H1 (cell line): ENCODE measurements around the gene KCNMB2. TPM values are rescaled to one million over a fixed set of nuclear protein-coding genes. Genes with fewer than 3 reads are reported as not detected.

Experiments
- CTCF ChIA-PET: fragments of 300-600 bp; sonication (Branson Sonifier 250); formaldehyde crosslinking; loops from one replicate; lab custom pipeline; 2021; ENCODE audit not compliant: partially characterized antibody; lab: Charles Lee
- POLR2A ChIA-PET: fragments of 300-600 bp; sonication (Branson Sonifier 250); formaldehyde crosslinking; loops from one replicate; lab custom pipeline; 2021; ENCODE audit warnings: inconsistent platforms; ENCODE audit not compliant: partially characterized antibody; lab: Charles Lee
- DNase-seq, 2 experiments: peaks; one replicate each; pipeline versions ENCODE4 v3.0.0 to v3.0.0-alpha.2; 2010 to 2022; ENCODE audit warnings: low spot score in 2 of 2, low read depth in 1 of 2, mixed read lengths in 1 of 2
- FAIRE-seq: peaks from 2 replicates; lab custom pipeline; 2011; peaks lifted over from hg19 to GRCh38; lab: Jason Lieb, UNC
- H2AFZ ChIP-seq: 2 replicates; pipeline ENCODE4 v1.8.1; 2012; ENCODE audit warnings: low read length, inconsistent platforms
- H2AK5ac ChIP-seq: 2 replicates; pipeline ENCODE4 v1.6.1; 2013; ENCODE audit warnings: low read depth, low read length
- H2BK120ac ChIP-seq: replicated peaks from 2 replicates; pipeline ENCODE3; 2013; ENCODE audit warnings: low read depth, low read length, inconsistent platforms
- H2BK12ac ChIP-seq: 2 replicates; pipeline ENCODE4 v1.6.1; 2013; ENCODE audit warnings: low read depth, low read length
- H2BK15ac ChIP-seq: 2 replicates; pipeline ENCODE4 v1.6.1; 2013; ENCODE audit warnings: low read length
- H2BK20ac ChIP-seq: 2 replicates; pipeline ENCODE4 v1.6.1; 2013; ENCODE audit warnings: low read length
- H2BK5ac ChIP-seq: 2 replicates; pipeline ENCODE4 v1.6.1; 2013; ENCODE audit warnings: low read depth, low read length
- H3K14ac ChIP-seq: 2 replicates; pipeline ENCODE4 v1.6.1; 2013; ENCODE audit warnings: inconsistent platforms; ENCODE audit not compliant: insufficient read length
- H3K18ac ChIP-seq: 2 replicates; pipeline ENCODE4 v1.6.1; 2013; ENCODE audit warnings: low read length; ENCODE audit errors: extremely low read depth
- H3K23ac ChIP-seq: 2 replicates; pipeline ENCODE4 v1.6.1; 2013; ENCODE audit warnings: inconsistent platforms; ENCODE audit not compliant: insufficient read length
- H3K23me2 ChIP-seq: 2 replicates; pipeline ENCODE4 v1.6.1; 2013; ENCODE audit warnings: low read depth, low read length
- H3K27ac ChIP-seq: 2 replicates; pipeline ENCODE4 v1.6.1; 2011; ENCODE audit warnings: low read depth, low read length, inconsistent platforms
- H3K27me3 ChIP-seq, 4 experiments: replicated peaks in 1 of 4; 1 replicate in 1 of 4; 2 replicates in 3 of 4; pipeline versions ENCODE4 v1.6.1 to v1.8.1; 2011 to 2013; ENCODE audit warnings: low read length in 3 of 4, mild to moderate bottlenecking in 3 of 4, inconsistent platforms in 2 of 4, mixed read lengths in 2 of 4, moderate library complexity in 1 of 4; ENCODE audit not compliant: control insufficient read depth in 3 of 4, insufficient read depth in 3 of 4; ENCODE audit errors: extremely low read depth in 1 of 4
- H3K36me3 ChIP-seq, 4 experiments: 2 replicates each; pipeline versions ENCODE4 v1.6.1 to v1.8.1; 2011 to 2013; ENCODE audit warnings: mild to moderate bottlenecking in 4 of 4, low read length in 3 of 4, moderate library complexity in 2 of 4, control low read depth in 1 of 4, inconsistent platforms in 1 of 4; ENCODE audit not compliant: insufficient read depth in 4 of 4, control insufficient read depth in 2 of 4
- H3K4ac ChIP-seq: replicated peaks from 2 replicates; pipeline ENCODE3; 2013; ENCODE audit warnings: low read length, low read depth, mixed read lengths, inconsistent platforms; ENCODE audit not compliant: insufficient read length
- H3K4me1 ChIP-seq, 4 experiments: replicated peaks in 1 of 4; 1 replicate in 1 of 4; 2 replicates in 3 of 4; pipeline versions ENCODE4 v1.6.1 to v1.8.1; 2011 to 2013; ENCODE audit warnings: low read length in 3 of 4, inconsistent platforms in 2 of 4, mixed read lengths in 1 of 4; ENCODE audit not compliant: insufficient read depth in 4 of 4, control insufficient read depth in 3 of 4
- H3K4me2 ChIP-seq, 2 experiments: 2 replicates each; pipeline versions ENCODE4 v1.6.1 to v1.8.1; 2011 to 2013; ENCODE audit warnings: low read depth in 2 of 2, low read length in 2 of 2, control low read depth in 1 of 2, inconsistent platforms in 1 of 2, mild to moderate bottlenecking in 1 of 2; ENCODE audit not compliant: insufficient read depth in 1 of 2
- H3K4me3 ChIP-seq, 4 experiments: fragments of 200-600, 300-600 bp in 1 of 4; sonication (generic), shearing (Covaris generic), sonication (Bioruptor Twin) in 1 of 4; 2 replicates each; pipeline versions ENCODE4 v1.5.1 to v1.8.1; 2011 to 2016; ENCODE audit warnings: low read length in 4 of 4, low read depth in 3 of 4, control low read depth in 2 of 4, inconsistent platforms in 2 of 4, mild to moderate bottlenecking in 2 of 4, mixed read lengths in 1 of 4, moderate library complexity in 1 of 4; ENCODE audit not compliant: insufficient read depth in 2 of 4; ENCODE audit errors: extremely low read depth in 1 of 4
- H3K56ac ChIP-seq: replicated peaks from 2 replicates; pipeline ENCODE3; 2013; ENCODE audit warnings: low read depth, mild to moderate bottlenecking, mixed read lengths, low read length, inconsistent platforms; ENCODE audit not compliant: insufficient read length
- H3K79me1 ChIP-seq: 2 replicates; pipeline ENCODE4 v1.6.1; 2013; ENCODE audit warnings: low read depth, low read length, control low read depth
- H3K79me2 ChIP-seq, 2 experiments: 2 replicates each; pipeline versions ENCODE4 v1.6.1 to v1.8.1; 2012 to 2013; ENCODE audit warnings: low read length in 2 of 2, mild to moderate bottlenecking in 2 of 2, inconsistent platforms in 1 of 2; ENCODE audit not compliant: insufficient read depth in 2 of 2, control insufficient read depth in 1 of 2
- H3K9ac ChIP-seq, 4 experiments: replicated peaks in 1 of 4; 1 replicate in 1 of 4; 2 replicates in 3 of 4; pipeline versions ENCODE4 v1.6.1 to v1.8.1; 2011 to 2013; ENCODE audit warnings: low read depth in 3 of 4, low read length in 3 of 4, control low read depth in 2 of 4, mild to moderate bottlenecking in 2 of 4, moderate library complexity in 2 of 4, inconsistent platforms in 1 of 4; ENCODE audit errors: extremely low read depth in 1 of 4
- H3K9me3 ChIP-seq, 2 experiments: 2 replicates each; pipeline versions ENCODE4 v1.6.1 to v1.8.1; 2012 to 2013; ENCODE audit warnings: mild to moderate bottlenecking in 2 of 2, moderate library complexity in 2 of 2, control low read depth in 1 of 2, inconsistent platforms in 1 of 2, low read depth in 1 of 2, low read length in 1 of 2, mixed read lengths in 1 of 2; ENCODE audit not compliant: insufficient read depth in 2 of 2
- H4K20me1 ChIP-seq, 2 experiments: replicated peaks in 1 of 2; 2 replicates each; pipeline versions ENCODE3 to v1.8.1; 2011 to 2013; ENCODE audit warnings: inconsistent platforms in 2 of 2, low read length in 2 of 2, mild to moderate bottlenecking in 1 of 2; ENCODE audit not compliant: insufficient read depth in 2 of 2, control insufficient read depth in 1 of 2
- H4K5ac ChIP-seq: 2 replicates; pipeline ENCODE4 v1.6.1; 2013; ENCODE audit warnings: low read length, low read depth, mixed read lengths, inconsistent platforms; ENCODE audit not compliant: insufficient read length
- H4K8ac ChIP-seq: 2 replicates; pipeline ENCODE4 v1.8.0; 2013; ENCODE audit warnings: mild to moderate bottlenecking, moderate library complexity, low read length, inconsistent platforms; ENCODE audit not compliant: insufficient read depth; ENCODE audit errors: extremely low read depth
- H4K91ac ChIP-seq: replicated peaks from 2 replicates; pipeline ENCODE3; 2013; ENCODE audit warnings: low read length, mixed read lengths, inconsistent platforms; ENCODE audit not compliant: insufficient read length
- CHD2 ChIP-seq: IDR thresholded peaks from 2 replicates; pipeline ENCODE4 v1.6.1; 2012; ENCODE audit warnings: low read length, improper control_type of control experiment
- WGBS, 2 experiments: shearing (Covaris generic) in 1 of 2; methylation state at CpG; one replicate each; pipeline versions ENCODE4 v1.1.6 to v1.1.7; 2013 to 2015; ENCODE audit warnings: low lambda C conversion rate in 2 of 2, mixed read lengths in 2 of 2, inconsistent platforms in 1 of 2, low coverage in 1 of 2, missing lambda C conversion rate in 1 of 2; ENCODE audit not compliant: insufficient replicate concordance in 2 of 2, insufficient coverage in 1 of 2, insufficient read length in 1 of 2; ENCODE audit errors: extremely low coverage in 1 of 2, missing lambda C conversion rate in 1 of 2; 5-methylcytosine and 5-hydroxymethylcytosine counted together
- polyA plus RNA-seq, 7 experiments: library from polyadenylated mRNA; depleted of rRNA in 3 of 7; stranded (reverse) in 5 of 7; unstranded in 2 of 7; fragments of >200 nt in 5 of 7; fragments of 200-250 nt in 2 of 7; gene quantifications; 1 replicate in 5 of 7; 2 replicates in 1 of 7; 4 replicates in 1 of 7; pipeline versions ENCODE4 v1.2.1 to v1.2.3, GENCODE V29; 2011 to 2013; ENCODE audit warnings: missing spikeins in 2 of 7, mixed read lengths in 2 of 7
- total RNA-seq: library from RNA; stranded (reverse); fragmentation: NEBNext Ultra II Directional; extraction: Animal tissue kit (Norgen Biotek cat#: 25700); gene quantifications from 2 replicates; pipeline ENCODE4 v1.2.1, GENCODE V29; 2021

The KCNMB2 gene
- total and polyA plus RNA-seq, 2 of the 8 experiments (the other 6 are each of a cell fraction or from before 2014, with no cell fraction given), result not detected

DNA sequence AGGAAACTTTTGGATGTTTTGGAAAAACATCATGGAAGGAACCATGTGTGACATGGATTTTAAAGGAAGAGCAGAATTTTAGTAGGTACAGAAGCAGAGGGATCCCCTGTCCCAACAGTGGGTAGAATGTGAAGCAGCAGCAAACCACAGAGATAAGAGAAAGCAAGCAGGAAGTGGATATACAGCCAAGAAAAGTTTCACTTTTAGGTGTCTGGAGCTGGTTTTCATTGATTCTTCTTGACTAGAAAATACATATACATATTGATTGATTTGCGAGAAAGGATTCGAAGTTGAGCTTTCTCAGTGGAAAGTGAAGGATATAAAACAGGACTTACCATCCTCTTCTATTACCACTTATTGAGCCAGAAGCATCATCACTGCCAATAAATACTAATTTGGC, 133.5 kb downstream of the KCNMB2 start:
- Histone ChIP-seq H2BK12ac (no peak overlapping the region), H3K79me1 (no peaks in the 10 kb centered on the region), H2AFZ (no peak overlapping the region), H3K9me3 (no peaks in the 10 kb centered on the region), H3K79me2 (no peaks in the 10 kb centered on the region), H3K4me3 (no peak overlapping the region), H3K4me2 (no peak overlapping the region), H3K23me2 (no peaks in the 10 kb centered on the region), H2AK5ac (no peak overlapping the region), H2BK15ac (no peak overlapping the region), H2BK20ac (no peak overlapping the region), H3K23ac (no peak overlapping the region), H3K27ac (no peak overlapping the region), H3K14ac (no peak overlapping the region), H4K20me1 (no peaks in the 10 kb centered on the region), H4K5ac (no peak overlapping the region), H3K9ac (no peak overlapping the region), H3K4ac (no peak overlapping the region), H3K56ac (no peak overlapping the region), H4K91ac (no peak overlapping the region), H3K27me3 (no peaks in the 10 kb centered on the region), H4K8ac (no peak overlapping the region), H3K36me3 (no peaks in the 10 kb centered on the region), H2BK120ac (no peak overlapping the region), H3K18ac (no peak overlapping the region), H2BK5ac (no peak overlapping the region), H3K4me1 (no peaks in the 10 kb centered on the region)
- FAIRE-seq, result no peak
- POLR2A ChIA-PET, result no interaction called here
- WGBS, 2 experiments, result 97% methylated on average over 2 of the region's 2 CpGs; no CpG with 5 or more reads in 1 of the 2 experiments
- TF ChIP-seq CHD2, result no peak
- CTCF ChIA-PET, result no interaction called here
- DNase-seq, result no peak
